CD4-positive, alpha-beta T cell treated with Interleukin-15 for 4 hours (primary cell): ENCODE results near the gene MAG.
A peak's percentile ranks its signal among the peaks of the same experiment; 100 is the strongest.

Source experiments
- DNase-seq: peaks from one replicate; pipeline ENCODE4 v3.0.0-alpha.2; 2020; ENCODE audit warnings: low spot score

The MAG gene

GRCh38 chr19:35291916-35292315 lies at the start of gene MAG:
Gene MAG, plus strand, starts transcription at chr19:35292161. Its CDS starts 3,248 bp downstream, at chr19:35295409.
- no peak for DNase-seq

GRCh38 chr19:35246466-35247092 lies 45.4 kb upstream of the MAG start:
- no peak for DNase-seq

- peak; percentile 68 for DNase-seq
Measured at GRCh38 chr19:35247526-35248309, 44.2 kb upstream of the MAG start.

GRCh38 chr19:35248310-35249145 lies 43.4 kb upstream of the MAG start, which contains the start of gene LSR:
Gene LSR, plus strand, starts transcription at chr19:35249002. Its CDS starts 21 bp downstream, at chr19:35249023.
- DNase-seq = peak; percentile 82

GRCh38 chr19:35249146-35249847 lies 42.7 kb upstream of the MAG start:
- no peak for DNase-seq

GRCh38 chr19:35249848-35250711 lies 41.9 kb upstream of the MAG start:
- no peak for DNase-seq

GRCh38 chr19:35251456-35251855 lies 40.5 kb upstream of the MAG start:
- DNase-seq = no peak

GRCh38 chr19:35253316-35254286 lies 38.4 kb upstream of the MAG start:
- DNase-seq = no peak

GRCh38 chr19:35254341-35255297 lies 37.3 kb upstream of the MAG start:
- DNase-seq = no peak

GRCh38 chr19:35256566-35256965 lies 35.4 kb upstream of the MAG start:
- no peak for DNase-seq

- DNase-seq = no peak
Measured at GRCh38 chr19:35257113-35257461, 34.9 kb upstream of the MAG start.

GRCh38 chr19:35260694-35261304 lies 31.2 kb upstream of the MAG start:
- DNase-seq = no peak

- DNase-seq = no peak
Measured at GRCh38 chr19:35261356-35262100, 30.4 kb upstream of the MAG start.

- DNase-seq = no peak
Measured at GRCh38 chr19:35262101-35262761, 29.7 kb upstream of the MAG start.

GRCh38 chr19:35264268-35265125 lies 27.5 kb upstream of the MAG start:
- DNase-seq = no peak
